ENCODE results near the gene AFP.
"Not testable (repeated sequence)": the region's sequence is repeated elsewhere in the genome, so short reads cannot be mapped to it uniquely, and the experiment has no call there.

Gene AFP

GRCh38 chr4:73435984-73436383 lies at the start of gene AFP:
Gene AFP (plus strand): TSS chr4:73436221. CDS start chr4:73436263, 42 bp downstream.
- DNase-seq: no peak

DNA sequence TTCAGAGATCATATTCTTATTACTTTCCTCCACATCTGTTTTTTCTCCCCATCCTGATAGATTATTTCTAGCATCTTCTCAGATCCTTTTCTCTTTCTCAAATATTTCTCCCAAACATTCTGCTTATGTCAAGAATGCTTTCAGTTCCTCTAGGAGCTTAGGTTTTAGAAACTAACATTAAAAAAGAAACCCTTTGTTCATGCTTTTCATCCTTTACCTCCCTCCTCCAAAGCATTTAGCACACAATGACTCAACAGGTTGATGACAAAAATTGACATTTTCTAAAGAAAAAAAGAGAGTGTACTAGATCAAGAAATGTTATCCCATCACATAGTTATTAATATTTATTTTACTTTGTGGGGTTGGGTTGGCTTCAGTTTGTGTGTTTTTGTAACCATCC lies 48.5 kb upstream of the AFP start:
- DNase-seq: no peak

GRCh38 chr4:73388887-73389286 lies 47.1 kb upstream of the AFP start:
- DNase-seq: no peak

- DNase-seq: not testable (repeated sequence)
Observed at GRCh38 chr4:73389663-73390062, 46.4 kb upstream of the AFP start.

DNA sequence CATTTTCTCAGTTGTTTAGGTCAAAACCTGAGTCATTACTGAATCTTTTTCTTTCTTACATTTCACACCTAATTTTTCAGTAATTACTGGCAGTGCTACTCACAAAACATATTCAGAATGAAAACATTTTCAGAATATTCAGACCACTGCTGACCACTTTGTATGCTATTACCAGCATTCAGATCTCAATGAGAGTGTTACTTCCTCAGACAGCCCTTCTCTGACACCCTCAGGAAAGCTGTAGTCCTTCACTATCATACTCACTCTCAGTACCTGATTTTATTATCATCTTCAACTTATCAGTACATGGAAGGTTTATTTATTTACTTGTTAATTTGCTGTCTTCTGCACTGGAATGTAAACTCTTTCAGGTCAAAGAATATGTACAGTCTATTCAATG lies 44.2 kb upstream of the AFP start:
- DNase-seq: no peak

DNA sequence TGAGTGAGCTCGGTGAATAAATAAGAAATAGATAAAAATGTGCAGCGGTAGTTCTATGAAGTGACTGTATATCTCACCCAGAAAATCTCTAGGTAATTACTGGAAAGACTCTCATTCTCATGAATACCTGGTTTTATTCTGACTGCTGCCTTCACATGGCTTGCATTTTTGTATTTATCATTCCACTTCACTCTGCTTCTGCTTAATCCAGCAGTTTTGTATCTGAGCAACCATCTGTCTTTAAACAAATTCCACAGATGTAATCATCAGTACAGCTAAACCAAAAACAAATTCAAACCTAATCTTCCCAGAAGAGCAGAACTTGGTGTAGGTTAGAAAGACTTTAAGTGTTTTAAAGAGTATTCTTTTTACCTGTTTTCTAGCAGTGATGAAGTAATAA lies 43.1 kb upstream of the AFP start:
- no peak for DNase-seq

GRCh38 chr4:73396304-73396703 lies 39.7 kb upstream of the AFP start:
- DNase-seq: no peak

- no peak for DNase-seq
Observed at GRCh38 chr4:73396993-73397972, 38.7 kb upstream of the AFP start.

- DNase-seq: no peak
Observed at GRCh38 chr4:73401412-73401811, 34.6 kb upstream of the AFP start.

DNA sequence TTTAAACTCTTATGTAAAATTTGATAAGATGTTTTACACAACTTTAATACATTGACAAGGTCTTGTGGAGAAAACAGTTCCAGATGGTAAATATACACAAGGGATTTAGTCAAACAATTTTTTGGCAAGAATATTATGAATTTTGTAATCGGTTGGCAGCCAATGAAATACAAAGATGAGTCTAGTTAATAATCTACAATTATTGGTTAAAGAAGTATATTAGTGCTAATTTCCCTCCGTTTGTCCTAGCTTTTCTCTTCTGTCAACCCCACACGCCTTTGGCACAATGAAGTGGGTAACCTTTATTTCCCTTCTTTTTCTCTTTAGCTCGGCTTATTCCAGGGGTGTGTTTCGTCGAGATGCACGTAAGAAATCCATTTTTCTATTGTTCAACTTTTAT lies 32.0 kb upstream of the AFP start, which contains the start of gene ALB:
ALB (plus strand) TSS at position 246 of the 400 bp plus-strand sequence; CDS start at position 287, 41 bp downstream.
- no peak for DNase-seq

DNA sequence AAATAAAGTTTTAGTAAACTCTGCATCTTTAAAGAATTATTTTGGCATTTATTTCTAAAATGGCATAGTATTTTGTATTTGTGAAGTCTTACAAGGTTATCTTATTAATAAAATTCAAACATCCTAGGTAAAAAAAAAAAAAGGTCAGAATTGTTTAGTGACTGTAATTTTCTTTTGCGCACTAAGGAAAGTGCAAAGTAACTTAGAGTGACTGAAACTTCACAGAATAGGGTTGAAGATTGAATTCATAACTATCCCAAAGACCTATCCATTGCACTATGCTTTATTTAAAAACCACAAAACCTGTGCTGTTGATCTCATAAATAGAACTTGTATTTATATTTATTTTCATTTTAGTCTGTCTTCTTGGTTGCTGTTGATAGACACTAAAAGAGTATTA lies 31.6 kb upstream of the AFP start:
- DNase-seq: no peak

DNA sequence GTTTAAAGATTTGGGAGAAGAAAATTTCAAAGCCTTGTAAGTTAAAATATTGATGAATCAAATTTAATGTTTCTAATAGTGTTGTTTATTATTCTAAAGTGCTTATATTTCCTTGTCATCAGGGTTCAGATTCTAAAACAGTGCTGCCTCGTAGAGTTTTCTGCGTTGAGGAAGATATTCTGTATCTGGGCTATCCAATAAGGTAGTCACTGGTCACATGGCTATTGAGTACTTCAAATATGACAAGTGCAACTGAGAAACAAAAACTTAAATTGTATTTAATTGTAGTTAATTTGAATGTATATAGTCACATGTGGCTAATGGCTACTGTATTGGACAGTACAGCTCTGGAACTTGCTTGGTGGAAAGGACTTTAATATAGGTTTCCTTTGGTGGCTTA lies 30.9 kb upstream of the AFP start:
- DNase-seq: no peak

DNA sequence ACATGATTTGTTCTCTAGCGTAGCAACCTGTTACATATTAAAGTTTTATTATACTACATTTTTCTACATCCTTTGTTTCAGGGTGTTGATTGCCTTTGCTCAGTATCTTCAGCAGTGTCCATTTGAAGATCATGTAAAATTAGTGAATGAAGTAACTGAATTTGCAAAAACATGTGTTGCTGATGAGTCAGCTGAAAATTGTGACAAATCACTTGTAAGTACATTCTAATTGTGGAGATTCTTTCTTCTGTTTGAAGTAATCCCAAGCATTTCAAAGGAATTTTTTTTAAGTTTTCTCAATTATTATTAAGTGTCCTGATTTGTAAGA lies 29.5 kb upstream of the AFP start:
- no peak for DNase-seq

DNA sequence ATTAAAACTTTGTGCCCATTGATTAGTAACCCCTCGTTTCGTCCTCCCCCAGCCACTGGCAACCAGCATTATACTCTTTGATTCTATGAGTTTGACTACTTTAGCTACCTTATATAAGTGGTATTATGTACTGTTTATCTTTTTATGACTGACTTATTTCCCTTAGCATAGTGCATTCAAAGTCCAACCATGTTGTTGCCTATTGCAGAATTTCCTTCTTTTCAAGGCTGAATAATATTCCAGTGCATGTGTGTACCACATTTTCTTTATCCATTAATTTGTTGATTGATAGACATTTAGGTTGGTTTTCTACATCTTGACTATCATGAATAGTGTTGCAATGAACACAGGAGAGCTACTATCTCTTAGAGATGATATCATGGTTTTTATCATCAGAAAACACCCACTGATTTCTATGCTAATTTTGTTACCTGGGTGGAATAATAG lies 28.8 kb upstream of the AFP start:
- no peak for DNase-seq

GRCh38 chr4:73408181-73408867 lies 27.7 kb upstream of the AFP start:
- no peak for DNase-seq

GRCh38 chr4:73409012-73409862 lies 26.8 kb upstream of the AFP start:
- DNase-seq: no peak

GRCh38 chr4:73409978-73410548 lies 26.0 kb upstream of the AFP start:
- no peak for DNase-seq

DNA sequence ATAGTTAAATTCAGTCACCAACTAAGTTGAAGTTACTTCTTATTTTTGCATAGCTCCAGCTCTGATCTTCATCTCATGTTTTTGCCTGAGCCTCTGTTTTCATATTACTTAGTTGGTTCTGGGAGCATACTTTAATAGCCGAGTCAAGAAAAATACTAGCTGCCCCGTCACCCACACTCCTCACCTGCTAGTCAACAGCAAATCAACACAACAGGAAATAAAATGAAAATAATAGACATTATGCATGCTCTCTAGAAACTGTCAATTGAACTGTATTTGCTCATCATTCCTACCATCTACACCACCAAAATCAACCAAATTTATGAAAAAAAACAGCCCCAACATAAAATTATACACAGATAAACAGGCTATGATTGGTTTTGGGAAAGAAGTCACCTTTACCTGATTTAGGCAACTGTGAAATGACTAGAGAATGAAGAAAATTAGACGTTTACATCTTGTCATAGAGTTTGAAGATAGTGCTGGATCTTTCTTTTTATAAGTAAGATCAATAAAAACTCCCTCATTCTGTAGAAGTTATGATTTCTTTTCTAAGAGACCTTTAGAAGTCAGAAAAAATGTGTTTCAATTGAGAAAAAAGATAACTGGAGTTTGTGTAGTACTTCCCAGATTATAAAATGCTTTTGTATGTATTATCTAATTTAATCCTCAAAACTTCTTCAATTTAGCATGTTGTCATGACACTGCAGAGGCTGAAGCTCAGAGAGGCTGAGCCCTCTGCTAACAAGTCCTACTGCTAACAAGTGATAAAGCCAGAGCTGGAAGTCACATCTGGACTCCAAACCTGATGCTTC lies 24.9 kb upstream of the AFP start:
- no peak for DNase-seq

- no peak for DNase-seq
Observed at GRCh38 chr4:73411731-73412414, 24.1 kb upstream of the AFP start.

- DNase-seq: no peak
Observed at GRCh38 chr4:73413294-73413755, 22.7 kb upstream of the AFP start.

- no peak for DNase-seq
Observed at GRCh38 chr4:73414936-73415271, 21.1 kb upstream of the AFP start.
